ENCODE measurements around the gene PKD1. TPM values are rescaled to one million over a fixed set of nuclear protein-coding genes. Genes with fewer than 3 reads are reported as not detected.
"Not testable (repeated sequence)": the region's sequence is repeated elsewhere in the genome, so short reads cannot be mapped to it uniquely, and the experiment has no call there.

The PKD1 gene
- polyA plus RNA-seq, 4 donors: 48.3 to 128 (median 95.9) TPM

DNA sequence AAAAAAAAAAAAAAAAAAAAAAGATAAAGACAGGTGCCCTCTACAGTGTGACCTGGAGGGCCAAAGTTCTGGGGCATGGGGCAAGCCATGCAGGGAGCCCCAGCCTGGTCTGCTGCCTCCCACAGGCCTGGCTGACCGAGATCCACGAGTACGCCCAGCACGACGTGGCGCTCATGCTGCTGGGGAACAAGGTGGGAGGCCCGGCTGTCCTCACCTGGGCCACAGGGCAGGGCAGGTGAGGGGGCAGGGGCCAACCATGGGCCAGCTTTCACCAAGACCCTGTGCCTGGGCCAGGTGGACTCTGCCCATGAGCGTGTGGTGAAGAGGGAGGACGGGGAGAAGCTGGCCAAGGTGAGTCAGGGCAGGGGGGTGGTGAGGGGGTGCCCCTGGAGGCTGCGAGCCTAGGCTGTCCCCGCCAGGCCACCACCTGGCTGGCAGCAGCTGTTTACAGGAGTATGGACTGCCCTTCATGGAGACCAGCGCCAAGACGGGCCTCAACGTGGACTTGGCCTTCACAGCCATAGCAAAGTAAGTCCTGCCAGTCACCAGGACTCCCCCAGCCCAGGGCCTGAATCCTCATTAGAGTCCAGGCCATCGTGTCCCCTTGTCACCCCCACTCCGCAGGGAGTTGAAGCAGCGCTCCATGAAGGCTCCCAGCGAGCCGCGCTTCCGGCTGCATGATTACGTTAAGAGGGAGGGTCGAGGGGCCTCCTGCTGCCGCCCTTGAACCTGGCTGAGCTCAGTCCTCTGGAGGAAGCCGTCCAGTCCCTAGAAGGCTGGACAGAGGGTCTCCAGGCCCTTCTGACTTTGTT, 17.2 kb upstream of the PKD1 start:
- DNase-seq (ENCODE audit: low read depth in 4 of 4, low spot score in 2 of 4): no peak

DNA sequence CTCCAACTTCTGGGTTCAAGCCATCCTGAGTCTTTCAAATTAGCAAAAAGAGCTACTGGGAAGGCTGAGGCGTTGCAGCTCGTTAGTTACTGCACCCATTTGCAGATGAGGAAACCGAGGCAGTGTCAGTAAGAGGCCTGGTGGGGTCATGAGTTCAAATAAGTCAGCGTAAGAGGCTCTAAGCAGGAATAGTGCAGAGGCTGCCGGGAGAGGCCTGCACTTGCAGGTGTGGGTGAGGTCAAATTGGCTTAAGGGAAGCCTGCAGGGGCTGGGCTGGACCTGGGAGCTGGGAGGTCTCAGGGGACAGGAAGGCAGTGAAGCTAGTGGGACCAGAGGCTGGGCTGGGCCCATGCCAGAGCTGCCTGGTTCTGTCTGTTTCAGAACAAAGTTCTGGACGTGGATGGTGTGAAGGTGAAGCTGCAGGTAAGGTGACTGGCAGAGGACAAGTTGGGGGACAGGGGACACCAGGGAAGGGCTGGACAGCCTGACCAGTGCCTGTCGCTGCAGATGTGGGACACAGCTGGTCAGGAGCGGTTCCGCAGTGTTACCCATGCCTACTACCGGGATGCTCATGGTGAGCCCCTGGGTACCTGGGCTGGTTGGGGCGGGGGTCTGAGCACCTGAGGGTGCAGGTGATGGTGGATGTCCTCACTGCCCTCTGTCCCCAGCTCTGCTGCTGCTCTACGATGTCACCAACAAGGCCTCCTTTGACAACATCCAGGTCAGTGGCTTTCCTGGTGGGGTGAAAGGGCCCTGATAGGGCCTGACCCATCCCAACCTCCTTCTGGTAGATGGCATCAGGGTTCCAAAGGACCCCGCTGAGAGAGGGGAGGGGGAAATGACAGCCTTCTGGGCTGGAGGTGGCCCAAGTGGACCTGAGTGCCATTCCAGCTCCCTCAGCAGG, 15.7 kb upstream of the PKD1 start:
- no peak for DNase-seq (ENCODE audit: low read depth in 4 of 4, low spot score in 2 of 4)

DNA sequence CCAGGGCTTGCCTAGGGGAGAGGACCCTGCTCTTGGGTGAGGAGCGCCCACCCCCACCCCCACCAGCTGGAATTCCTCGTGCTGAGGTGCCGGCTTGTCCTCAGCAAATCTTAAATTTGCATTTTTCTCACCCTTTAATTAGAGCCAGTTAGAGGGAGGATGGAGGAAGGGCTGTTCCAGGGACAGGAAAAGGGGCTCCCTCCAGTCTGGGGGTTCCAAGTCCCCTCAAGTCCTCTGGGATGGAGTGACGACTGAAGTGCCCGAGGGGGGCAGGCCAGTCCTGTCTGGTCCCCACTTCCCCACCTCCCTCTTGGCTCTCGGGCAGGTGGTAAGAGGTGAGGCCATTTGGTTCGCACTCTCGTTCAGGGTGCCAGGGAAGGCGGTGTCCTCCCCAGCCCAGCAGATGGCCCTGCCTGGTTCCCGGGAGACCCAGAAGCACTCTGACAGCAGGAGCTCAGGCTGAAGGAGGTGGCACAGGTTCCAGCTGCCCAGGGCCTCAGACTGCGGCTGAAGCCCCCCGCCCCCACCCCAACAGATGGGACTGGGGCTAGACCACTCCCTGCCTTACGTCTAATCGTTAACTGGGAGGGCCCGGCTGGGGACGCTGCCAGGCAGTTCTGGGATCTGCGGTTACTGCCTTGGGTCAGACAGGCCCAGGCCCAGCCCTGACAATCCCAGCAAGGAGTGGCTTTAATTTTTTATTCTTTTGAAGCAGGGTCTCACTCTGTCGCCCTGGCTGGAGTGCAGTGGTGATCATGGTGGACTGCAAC, 14.9 kb upstream of the PKD1 start:
- no peak for DNase-seq (ENCODE audit: low read depth in 4 of 4, low spot score in 2 of 4)

DNA sequence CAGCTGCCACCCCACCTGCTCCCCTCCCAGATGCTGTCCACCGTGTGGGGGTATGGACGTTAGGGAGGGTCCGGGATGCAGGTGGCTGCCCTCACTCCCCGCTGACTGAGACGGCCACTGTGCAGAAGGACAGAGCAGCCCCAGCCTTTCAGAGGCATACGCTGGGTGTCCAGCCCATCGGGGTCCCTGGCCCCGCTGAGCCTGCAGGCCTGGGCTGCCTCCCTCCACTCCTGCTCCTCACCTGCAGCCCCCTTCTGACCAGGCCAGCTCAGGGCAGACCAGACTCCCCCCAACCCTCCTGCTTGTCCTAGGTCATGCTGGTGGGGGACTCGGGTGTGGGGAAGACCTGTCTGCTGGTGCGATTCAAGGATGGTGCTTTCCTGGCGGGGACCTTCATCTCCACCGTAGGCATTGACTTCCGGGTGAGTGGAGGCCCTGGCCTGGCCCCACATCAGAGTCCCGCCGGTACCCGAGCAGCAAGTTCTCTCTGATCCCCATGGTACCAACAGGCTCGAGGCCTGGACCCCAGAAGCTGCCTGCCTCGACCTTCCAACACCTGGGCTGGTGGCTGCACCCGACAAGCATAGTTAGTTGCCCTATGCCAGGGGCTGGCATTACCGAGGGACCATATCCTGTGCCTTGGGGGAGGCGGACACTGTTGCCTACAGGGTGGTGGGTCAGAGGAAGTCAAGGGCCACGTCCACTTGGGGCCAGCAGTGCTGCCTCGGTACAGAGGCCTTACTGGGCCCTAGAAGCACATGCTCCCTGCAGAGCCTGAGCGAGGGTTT, 14.1 kb upstream of the PKD1 start:
- no peak for DNase-seq (ENCODE audit: low read depth in 4 of 4, low spot score in 2 of 4)

DNA sequence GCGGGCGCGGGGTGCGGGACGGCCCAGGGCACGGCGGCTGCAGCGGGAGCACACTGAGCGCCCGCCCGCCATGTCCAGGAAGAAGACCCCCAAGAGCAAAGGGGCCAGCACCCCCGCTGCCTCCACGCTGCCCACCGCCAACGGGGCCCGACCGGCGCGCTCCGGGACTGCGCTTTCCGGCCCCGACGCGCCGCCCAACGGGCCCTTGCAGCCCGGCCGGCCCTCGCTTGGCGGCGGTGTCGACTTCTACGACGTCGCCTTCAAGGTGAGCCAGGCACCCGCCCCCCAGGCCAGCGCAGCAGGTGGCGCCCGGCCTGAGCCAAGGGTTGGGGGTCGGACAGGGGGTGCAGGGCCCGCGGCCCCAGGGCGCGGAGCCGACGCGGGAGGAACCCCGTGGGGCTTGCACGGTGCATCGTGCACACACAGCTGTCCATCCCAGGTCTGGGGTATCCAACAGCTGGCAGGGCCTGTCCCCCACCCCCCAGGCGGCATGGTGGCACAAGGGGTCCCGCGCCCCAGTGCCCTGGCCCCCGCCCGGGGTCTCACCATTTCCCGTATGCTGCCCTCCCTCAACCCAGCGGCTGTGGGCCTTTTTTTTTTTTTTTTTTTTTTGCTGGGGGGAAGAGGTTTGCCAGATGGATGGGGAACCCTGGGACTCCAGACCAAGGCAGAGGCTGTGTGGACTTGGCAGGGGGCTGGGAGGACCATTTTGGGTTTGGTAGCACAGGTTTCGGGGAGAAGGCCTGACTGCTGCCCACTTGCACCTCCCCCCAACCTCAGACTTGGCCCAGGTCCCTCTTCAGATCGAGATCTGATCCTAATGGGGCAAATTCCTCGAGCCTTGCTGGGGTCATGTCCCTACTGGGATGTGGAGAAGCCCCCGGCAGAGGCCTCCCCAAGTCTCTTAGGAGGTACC, 13.3 kb upstream of the PKD1 start:
- DNase-seq (ENCODE audit: low read depth in 4 of 4, low spot score in 2 of 4): no peak

DNA sequence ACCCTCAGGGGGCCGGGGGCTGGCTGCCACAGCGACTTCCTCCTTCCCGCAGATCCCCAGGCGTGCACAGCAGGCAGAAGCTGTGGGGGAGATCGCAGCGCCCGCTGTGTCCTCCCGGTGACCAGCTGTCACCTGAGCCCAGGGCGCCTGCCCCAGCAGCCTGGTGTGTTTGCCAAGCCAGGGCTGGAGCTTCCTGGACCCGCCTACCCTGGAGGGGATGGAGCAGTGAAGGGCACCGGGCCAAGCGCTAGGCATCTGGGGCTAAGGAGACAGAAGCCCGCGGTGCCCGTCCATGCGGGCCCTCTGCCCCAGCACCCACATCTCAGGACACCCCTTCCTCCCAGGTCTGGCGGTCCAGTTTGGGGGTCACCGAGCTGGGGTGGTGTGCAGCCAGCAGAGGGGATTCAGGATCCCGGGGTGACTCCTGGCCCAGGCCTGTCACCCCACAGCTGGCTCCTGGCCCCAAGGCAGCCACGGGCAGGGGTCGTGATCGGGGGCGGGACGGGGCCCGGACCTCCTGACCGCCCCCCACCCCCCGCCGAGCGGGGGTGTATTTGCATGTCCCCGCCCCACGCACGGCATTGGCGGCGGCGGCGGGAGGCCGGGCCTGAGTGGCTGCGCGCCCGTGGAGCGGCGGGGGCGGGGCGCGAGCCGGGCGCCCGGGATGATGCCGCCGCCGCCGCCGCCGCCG, 12.4 kb upstream of the PKD1 start, which contains the start of gene RAB26:
RAB26 (plus strand) TSS at position 645 of the 691 bp plus-strand sequence. CDS start 159 bp downstream, outside the sequence.
- no peak for DNase-seq (ENCODE audit: low read depth in 4 of 4, low spot score in 2 of 4)

DNA sequence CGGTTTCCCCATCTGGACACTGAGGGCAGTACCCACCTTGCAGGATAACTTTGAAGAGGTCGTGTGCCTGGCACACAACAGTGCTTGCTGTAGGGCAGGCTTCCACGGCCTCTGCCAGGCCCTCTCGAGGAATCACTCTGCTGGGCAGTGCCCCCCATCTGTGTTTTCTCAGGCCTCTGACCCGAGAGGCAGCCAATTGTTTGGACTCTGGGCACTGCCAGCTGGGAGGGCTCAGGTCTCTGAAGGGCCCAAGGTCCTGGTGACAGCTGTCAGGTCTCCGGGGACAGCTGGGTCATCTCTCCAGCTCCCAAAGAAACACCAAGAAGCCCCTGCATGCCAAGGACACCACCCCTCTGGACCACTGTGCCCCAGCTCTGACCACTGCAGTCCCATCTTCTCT, 11.7 kb upstream of the PKD1 start:
- DNase-seq (ENCODE audit: low read depth in 4 of 4, low spot score in 2 of 4): no peak

DNA sequence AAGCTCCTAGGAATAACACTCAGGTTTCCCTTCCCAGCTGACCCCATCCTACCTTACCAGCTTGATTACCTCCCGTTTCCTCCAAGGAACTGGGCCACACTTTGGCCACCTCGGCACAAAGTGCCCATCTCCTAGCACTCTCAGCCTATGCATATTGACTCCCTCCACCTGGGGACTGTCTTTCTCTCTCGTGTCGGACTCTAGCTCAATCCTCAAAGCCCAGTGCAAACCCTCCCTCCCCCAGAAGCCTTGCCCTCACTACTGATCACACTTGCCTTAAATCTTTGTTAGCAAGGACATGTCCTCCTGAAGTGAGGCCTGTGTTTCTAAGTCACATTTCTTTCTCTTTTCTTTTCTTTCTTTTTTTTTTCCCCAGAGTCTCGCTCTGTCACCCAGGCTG, 10.1 kb upstream of the PKD1 start:
- no peak for DNase-seq (ENCODE audit: low read depth in 4 of 4, low spot score in 2 of 4)

DNA sequence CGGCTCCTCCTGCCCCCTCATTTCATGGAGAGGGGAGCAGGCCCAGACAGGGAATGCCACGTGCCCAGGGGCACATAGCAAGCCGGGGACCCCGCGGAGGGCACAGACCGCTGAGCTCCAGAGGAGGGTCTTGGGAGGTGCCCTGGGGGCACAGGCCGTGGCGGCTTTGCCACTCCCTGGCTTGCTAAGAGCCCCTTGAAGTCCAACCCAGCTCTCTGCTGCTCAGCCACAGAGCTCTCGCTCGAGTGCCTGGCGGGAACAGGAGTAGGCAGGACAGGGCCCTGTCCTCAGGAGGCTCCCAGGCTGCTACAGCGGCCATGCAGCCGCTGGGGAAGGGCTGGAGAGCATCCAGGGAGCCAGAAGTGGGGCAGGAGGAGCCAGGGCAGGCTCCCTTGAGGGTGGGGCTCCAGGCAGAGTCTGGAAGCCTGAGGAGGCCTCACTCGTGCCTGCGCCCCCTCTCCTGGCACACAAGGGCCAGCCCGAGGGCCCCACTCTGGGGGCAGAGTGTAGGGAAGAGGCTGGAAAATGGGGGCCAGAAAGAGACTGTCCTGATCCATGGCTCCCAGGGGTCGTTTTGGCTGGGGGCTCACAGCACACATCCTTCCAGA, 8.3 kb upstream of the PKD1 start:
- no peak for DNase-seq (ENCODE audit: low read depth in 4 of 4, low spot score in 2 of 4)

DNA sequence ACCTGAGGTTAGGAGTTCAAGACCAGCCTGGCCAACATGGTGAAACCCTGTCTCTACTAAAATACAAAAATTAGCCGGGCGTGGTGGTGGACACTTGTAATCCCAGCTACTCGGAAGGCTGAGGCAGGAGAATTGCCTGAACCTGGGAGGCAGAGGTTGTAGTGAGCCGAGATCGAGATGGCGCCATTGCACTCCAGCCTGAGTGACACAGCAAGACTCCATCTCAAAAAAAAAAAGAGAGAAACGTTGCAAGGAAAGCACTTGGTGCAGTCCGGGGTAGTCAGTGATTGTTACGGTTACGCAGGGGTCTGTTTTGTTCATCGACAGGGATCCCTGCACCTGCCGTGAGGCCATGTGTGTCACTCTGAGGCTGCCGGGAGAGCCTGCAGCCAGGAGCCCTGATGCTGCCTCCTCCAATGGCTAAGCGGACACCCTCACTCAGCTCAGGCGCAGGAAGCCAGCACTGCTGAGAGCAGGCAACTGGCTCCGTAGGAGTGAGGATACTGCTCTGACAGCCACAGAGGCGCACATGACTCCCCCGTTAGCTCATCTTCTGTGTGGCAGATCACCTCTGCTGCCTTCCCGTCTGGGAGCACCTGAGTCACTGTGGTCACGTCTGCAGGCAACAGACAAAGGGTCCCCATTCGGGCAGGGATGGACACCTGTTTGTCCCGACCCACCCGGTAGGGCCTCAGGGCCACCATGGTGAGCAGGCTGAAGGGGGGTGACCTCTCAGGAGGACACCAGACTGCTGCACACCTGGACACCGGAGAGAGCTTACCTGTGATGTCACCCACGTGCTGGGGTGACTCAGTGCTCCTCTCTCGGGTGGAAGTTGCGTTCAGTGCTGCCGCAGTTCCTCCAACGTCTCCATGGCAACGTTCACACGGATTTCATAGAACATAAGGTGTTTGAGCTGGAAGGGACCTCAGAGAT, 7.5 kb upstream of the PKD1 start:
- DNase-seq (ENCODE audit: low read depth in 4 of 4, low spot score in 2 of 4): no peak

DNA sequence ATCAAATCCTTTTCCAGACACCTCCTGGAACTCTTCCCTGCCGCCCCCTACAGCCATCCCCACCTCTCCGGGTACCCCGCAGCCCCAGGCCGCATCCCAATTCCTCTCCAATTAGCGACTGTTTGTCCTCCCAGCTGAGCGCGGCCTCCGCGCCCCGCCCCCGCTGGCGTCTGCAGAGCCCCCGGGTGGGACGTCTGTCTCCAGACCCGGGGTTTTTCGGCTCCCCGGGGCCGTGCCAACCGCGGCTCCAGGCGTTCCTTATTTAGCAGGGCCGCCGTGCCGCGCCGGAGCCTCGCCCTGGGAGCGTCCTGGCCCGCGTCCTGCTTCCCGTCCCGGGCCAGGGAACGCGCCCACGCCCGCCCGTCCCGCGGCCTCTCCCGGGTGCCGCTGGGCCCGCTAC, 627 bp downstream of the PKD1 start:
- not testable (repeated sequence) for DNase-seq (ENCODE audit: low read depth in 4 of 4, low spot score in 2 of 4)

DNA sequence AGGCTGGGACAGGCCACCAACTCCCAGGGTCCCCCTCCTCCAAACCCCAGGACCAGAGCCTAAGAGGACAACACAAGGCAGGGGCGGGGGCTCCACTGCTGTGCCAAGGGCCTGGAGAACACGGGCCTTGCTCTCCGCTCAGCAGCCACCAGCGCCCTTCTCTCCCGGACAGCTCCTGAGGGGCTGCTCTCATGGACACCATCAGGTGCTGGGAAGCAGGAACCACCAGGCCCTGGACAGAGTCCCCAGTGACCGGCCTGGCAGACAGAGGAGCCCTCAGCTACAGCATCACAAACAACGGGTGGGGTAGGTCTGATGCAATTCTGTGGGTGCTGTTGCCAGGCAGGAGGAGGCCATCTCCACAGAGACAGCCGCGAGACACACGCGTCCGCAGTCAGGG, 1.9 kb downstream of the PKD1 start:
- DNase-seq (ENCODE audit: low read depth in 4 of 4, low spot score in 2 of 4): not testable (repeated sequence)

DNA sequence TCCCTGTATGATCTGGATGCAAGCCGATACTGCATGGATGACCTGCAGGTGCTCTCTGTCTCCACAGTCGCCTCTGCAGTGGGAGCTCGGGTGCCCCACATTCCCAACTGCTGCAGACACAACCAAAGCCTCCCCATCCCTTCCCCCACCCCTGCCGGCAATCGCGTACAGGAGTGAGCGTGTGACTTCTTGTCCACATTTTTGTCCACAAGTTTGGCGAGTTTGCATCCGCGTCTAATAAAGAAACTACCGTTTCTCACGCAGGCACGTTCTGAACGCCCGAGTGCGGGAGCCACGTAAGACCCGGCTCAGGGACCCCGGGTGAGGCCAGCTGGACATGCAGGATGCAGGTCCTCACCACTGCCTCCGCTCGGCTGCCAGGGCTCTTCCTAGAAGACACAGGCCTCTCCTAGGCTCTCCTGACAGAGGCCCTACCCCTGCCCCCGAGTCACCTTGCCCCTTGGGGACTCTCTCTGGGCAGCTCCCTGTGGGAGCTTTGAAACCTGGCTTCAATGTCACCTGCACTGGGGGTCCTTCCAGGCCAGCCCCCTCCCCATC, 5.7 kb downstream of the PKD1 start:
- DNase-seq (ENCODE audit: low read depth in 4 of 4, low spot score in 2 of 4): not testable (repeated sequence)

DNA sequence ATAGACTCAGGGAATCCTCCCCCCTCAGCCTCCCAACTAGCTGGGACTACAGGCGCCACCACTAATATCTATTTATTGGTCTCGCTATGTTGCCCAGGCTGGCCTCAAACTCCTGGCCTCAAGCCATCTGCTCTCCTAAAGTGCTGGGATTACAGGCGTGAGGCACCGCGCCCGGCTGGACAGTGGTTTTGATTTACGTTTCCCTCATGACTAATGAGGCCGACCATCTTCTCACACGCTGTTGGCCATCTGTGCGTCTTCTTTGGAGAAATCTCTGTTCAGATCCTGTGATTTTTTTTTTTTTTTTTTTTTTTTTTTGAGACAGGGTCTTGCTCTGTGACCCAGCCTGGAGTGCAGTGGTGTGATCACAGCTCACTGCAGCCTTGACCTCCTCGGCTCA, 6.4 kb downstream of the PKD1 start:
- DNase-seq (ENCODE audit: low read depth in 4 of 4, low spot score in 2 of 4): not testable (repeated sequence)

DNA sequence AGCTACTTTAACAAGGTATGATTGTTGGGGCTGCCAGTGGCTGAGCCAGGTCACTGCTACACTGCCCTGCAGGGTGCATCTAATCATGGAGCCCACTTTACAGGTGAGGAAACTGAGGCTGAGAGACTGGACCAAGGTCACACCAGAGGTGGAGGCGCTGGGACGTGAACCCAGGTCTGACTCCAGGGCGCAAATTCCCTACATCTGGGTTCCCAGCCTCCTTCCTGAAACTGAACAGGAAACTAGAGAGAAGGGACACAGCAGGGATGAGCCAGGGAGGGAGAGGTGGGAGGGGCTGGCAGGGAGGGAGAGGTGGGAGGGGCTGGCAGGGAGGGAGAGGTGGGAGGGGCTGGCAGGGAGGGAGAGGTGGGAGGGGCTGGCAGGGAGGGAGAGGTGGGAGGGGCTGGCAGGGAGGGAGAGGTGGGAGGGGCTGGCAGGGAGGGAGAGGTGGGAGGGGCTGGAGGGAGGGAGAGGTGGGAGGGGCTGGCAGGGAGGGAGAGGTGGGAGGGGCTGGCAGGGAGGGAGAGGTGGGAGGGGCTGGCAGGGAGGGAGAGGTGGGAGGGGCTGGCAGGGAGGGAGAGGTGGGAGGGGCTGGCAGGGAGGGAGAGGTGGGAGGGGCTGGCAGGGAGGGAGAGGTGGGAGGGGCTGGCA, 7.9 kb downstream of the PKD1 start:
- not testable (repeated sequence) for DNase-seq (ENCODE audit: low read depth in 4 of 4, low spot score in 2 of 4)

DNA sequence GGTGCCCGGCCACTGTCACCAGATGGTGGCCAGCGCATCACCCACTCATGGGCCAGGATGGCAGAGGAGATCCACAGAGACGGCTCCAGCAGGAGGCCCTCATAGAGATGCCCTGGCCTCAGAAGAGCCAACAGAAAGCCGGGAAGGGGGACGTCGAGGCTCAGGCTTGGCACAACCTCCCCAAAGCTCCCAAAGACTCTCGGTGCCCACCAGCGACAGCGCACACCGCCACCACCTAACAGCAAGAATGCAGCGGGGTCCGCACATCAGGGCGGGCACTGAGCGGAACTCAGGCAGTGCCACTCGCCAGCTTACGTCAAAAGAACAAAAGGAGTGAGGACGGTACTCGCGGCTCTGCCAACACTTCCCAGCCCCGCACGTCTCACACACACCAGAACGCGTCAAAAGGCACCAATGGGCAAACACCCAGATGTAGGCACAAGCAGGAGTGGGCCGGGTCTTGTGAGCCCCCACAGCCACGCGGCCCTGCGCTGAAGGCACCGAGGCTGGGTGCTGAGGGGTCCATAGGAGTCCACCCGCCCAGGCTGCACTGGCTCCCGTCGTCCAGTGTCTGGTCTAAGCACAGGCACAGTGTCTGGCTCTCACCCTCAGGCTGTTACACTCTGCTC, 8.7 kb downstream of the PKD1 start:
- not testable (repeated sequence) for DNase-seq (ENCODE audit: low read depth in 4 of 4, low spot score in 2 of 4)
